Measurements from ENCODE around the gene GPR171. TPM values are rescaled to one million over a fixed set of nuclear protein-coding genes. Genes with fewer than 3 reads are reported as not detected.
A peak's percentile ranks its signal among the peaks of the same experiment; 100 is the strongest.
"Not testable (repeated sequence)": the region's sequence is repeated elsewhere in the genome, so short reads cannot be mapped to it uniquely, and the experiment has no call there.

The GPR171 gene
- total RNA-seq, 1 experiment from 2014 or later = not detected

DNA sequence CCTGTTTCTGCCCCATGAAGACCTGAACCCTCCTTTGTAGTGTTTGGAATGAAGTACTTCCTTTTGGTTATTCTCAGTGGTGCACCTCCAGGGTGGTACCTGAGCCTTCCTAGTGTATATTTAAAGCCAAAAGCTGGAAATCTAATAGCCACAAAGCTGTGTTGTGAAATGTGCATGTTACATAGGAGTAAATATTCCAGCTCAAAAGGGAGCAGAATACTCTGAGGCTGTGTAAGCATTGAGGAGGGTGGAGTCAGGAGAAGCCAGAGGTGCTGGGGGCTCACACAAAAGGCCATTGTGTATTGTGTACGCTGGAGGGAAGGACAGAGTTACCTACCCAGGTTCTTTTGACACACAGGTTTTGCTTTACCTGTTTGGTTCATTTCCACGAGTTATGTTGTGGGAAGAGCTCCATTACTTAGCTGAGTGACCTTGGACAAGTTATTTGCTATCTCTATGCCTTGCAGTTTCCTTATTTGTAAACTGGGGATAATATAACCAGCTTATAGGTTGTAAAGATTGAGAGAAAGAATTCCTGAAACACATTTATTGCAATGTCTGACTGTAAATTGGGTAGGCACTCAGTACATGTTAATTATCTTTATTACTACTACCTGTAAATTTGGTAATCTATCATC is 24.7 kb downstream of the GPR171 start:
- DNase-seq (ENCODE audit: low spot score) = peak; percentile 90

DNA sequence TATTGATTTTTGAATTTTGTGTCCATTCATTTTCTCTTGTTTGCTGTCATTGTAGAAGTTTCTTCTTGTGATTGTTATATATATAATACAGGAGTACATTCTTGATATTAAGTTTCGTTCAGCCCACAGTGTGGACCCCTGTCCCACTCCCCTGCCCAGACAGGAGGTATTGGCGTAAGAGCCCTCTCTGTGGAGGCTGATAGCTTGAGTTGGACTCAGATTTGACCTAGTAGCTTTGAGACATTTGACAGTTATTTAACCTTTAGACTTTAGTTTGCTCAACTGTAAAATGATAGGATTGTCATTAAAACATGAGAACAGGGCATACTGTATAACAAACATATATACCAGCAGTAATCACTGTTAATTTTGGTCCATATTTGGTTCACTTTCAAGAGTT is 27.1 kb downstream of the GPR171 start:
- DNase-seq (ENCODE audit: low spot score) = no peak

DNA sequence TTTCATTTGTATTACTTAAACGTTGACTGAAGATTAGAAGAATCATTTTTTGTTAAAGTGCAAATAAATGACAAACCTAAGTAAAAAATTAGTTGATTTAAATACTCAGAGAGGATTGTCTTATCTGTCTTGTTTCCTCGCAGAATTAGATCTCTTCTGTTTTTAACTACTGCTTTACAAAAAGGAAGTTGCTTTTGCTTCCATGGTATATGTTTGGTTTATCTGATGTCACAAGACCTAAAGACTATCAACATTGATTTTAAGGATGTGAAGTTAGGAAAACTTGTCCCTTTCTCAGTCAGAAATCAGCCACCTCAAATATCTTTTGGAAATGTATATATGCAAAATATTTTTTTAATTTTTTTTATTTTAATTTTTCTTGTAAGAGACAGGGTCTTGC is 28.7 kb downstream of the GPR171 start:
- DNase-seq (ENCODE audit: low spot score) = no peak

DNA sequence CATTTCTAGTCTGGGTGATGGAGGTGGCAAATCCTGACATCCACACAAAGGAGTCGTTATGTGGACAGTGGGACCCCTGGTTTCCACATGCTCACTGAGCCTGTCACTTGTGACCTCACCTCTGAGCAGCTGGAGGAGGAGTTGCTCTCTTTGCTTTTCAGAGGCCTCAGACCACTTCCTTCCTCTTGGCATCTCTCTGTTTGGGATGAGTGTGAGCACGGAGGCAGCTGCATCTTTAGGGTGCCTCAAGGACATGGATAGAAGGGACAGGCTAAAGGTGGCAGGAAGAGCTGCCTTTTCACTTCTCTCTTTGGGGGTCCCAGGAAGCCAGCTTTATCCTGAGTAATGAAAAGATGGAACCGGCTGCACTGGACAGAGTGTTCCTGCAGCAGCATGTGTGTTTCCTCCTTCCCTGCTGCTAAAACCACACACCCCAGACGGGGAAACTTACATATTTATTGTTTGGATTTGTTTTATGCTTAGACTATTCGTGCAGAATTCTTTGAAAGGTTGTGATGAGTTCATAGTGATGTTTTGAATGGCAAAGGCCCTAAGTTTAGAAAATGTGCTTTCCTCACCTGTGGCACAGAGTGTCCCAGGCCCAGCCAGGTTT is 31.8 kb downstream of the GPR171 start:
- DNase-seq (ENCODE audit: low spot score) = no peak

DNA sequence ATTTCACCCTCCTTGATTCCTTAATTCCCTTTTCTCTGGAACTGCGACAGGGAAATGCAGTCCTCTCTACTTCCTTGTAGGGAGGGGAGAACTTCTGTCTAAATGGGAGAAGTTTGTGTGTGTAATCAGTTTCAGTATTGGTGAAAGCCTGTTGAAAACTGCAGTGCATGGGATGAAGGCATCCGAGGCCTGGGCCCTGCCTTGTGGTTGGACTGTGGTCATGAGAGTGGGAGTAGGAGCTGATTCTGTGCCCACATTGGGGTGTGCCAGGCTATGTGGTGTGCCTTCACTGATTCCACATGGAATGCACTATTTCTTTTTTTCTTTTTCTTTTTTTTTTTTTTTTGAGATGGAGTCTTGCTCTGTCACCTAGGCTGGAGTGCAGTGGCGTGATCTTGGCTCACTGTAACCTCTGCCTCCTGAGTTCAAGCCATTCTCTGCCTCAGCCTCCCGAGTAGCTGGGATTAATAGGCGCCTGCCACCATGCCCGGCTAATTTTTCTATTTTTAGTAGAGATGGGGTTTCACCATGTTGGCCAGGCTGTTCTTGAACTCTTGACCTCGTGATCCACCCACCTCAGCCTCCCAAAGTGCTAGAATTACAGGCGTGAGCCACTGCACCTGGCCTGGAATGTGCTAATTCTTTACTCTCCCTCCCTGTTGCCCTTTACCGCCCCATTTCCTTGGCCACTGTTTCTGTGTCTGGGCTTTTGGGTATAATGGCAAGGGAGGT is 32.9 kb downstream of the GPR171 start:
- not testable (repeated sequence) for DNase-seq (ENCODE audit: low spot score)

DNA sequence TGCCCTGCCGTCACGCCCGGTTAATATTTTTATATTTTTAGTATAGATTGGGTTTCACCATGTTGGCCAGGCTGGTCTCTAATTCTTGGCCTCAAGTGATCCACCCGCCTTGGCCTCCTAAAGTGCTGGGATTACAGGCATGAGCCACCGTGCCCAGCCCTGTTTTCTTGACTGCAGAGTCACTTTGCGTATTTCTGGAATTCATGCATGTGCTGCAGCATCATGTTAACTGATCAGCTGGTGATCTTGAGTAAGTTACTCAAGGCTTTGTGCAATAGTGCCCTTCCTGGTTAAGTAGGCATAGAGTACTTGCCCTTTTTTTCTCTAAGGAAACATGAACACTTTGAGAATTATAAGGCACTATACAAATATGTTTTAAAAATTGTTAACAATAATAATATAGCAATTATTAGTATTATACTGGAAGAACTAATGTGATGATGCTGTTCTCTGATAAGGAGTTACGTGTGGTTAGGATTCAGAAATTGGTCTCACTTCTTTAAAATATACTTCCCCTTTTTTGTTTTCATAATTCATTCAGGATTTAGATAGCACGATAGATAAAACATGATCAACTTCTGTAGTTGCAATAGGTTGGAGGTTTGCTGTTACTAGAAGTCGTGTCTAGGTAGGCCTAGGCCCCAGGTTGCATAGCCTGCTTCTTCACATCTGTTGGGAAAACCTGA is 33.6 kb downstream of the GPR171 start:
- DNase-seq (ENCODE audit: low spot score) = no peak

DNA sequence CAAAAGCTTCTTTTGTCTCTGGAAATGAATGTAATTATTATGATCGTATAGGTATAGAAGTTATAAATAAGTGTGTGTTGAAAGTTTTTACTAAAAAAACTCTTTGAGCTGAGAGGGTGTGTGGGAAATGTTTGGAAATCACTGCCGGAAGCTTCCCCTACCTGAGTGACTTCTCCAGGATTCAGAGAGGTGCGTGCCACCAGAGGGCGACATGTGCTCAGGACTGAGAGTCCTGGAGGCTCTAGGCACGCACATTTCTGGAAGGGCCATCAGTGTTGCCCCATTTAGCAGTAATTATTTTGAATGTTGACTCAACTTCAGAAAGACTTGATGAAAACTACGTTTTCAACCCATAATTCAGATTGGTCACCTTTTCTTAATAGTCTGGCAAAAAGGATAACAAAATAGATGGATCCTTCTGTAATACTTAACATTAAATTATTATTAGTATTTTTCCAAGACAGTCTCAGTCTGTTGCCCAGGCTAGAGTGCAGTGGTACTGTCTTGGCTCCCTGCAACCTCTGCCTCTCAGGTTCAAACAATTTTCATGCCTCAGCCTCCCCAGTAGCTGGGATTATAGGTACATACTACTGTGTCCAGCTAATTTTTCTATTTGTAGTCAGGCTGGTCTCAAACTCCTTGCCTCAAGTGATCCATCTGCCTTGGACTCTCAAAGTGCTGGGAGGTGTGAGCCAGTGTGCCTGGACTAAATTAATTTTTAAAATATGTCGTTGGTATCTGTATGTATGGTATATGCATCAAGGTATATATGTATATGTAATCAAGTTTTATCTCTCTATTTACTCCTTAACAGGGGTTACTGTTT is 34.5 kb downstream of the GPR171 start:
- peak; percentile 87 for DNase-seq (ENCODE audit: low spot score)

DNA sequence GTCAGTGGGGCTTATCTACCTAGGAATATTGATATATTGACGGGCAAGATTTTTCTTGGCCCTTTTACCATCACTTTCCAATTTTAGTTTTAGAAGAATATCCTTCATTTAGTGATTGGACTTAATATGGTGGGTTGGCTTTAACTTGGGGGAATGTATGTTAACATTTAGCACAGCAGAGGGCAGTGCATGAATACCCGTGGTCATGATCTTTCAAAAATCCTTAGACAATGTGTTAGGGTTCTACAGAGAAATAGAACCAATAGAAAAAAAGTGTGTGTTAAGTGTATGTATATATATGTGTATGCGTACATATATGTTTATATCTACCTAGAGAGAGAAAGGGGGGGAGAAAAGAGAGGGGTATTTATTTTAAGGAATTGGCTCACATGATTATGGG is 36.9 kb downstream of the GPR171 start:
- peak; percentile 30 for DNase-seq (ENCODE audit: low spot score)

DNA sequence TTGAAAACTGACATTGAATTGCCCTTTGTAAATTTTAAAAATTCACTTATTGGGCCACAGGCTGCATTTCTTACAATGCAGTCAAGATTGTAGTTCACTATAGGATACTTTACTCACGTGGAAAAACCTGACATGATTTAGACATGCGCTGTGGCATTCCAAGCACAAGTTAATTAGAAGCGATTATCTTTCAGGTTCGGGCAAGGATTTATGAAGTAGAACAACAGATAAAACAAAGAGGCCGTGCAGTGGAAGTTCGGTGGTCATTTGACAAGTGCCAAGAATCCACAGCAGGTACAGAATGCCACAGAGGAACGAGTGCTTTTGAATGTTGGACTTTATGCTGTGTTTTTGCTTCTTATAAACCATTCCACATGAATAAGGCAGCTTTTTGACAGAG is 37.8 kb downstream of the GPR171 start:
- DNase-seq (ENCODE audit: low spot score) = no peak

DNA sequence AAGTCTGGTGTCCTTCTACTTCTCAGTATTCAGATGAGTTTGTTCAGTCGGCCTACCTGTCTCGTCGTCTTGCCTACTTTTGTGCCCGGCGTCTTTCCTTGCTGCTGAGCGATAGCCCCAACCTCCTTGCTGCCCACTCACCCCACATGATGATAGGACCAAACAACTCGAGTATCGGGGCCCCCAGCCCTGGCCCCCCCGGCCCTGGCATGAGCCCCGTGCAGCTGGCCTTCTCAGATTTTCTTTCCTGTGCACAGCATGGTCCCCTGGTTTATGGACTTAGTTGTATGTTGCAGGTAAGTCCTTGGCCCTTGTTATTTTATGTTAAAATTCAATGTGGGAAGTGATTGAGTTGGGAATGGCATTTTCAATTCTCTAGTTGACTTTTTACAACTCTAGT is 43.2 kb downstream of the GPR171 start:
- no peak for DNase-seq (ENCODE audit: low spot score)

DNA sequence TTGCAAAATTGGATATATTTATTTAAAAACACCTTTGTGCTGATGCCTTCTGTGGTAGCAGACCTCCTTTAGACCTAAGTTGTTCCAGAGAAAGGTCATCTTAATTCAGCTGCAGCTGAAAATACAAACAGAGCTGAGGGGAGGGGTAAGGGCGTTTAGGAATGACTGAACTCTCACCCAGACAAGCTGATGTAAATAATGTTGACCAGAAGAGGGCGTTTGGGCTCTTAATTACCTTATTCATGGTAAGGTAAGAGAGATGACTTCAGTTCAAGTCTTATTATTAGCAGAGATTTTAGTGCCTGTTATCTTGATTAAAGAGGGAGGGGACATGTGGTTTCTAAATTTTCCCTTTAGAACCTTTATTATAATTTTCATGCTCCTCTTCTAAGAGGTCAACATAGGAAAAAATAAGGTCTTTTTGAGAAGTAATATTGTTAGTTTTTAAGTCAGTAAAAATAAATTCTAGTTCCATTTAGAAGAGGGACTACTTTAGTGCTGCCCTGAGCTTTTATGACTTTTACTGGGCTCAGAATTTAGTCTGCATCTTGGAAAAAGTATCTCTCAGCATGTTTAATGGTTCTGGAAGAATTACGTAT is 46.3 kb downstream of the GPR171 start:
- peak; percentile 86 for DNase-seq (ENCODE audit: low spot score)

DNA sequence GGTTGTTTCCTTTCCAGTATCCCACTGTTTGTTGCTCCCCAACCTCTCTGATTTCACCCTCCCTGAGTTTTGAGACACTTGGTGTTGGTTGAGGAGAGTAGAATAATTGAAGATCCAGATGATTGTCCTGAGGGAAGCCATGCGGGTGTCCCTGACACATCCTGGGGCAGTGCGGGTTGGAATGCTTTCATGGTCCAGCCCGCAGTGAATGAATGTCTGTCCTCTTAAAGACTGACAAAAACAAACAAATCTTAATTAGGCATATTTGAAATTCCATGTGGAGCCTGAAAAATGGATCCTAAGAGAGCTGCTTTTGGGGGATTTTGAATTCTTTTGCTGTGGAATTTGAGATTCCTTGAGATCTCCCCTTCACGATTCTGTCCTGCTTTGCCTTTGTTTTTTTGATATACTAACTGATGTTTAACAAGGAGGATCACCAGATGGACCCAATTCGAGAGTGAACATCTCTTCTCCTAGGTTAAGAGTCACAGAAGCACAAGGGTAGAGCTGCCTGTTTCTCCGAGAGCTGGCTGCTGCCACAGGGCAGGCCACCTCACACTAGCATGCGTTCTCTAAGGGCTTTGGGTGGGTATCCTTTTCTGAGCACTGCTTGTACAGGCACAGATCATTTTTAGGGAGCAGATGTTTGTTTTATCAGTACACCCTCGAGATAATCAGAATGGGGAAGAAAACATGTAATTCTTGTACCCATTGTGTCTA is 47.4 kb downstream of the GPR171 start:
- DNase-seq (ENCODE audit: low spot score) = no peak

DNA sequence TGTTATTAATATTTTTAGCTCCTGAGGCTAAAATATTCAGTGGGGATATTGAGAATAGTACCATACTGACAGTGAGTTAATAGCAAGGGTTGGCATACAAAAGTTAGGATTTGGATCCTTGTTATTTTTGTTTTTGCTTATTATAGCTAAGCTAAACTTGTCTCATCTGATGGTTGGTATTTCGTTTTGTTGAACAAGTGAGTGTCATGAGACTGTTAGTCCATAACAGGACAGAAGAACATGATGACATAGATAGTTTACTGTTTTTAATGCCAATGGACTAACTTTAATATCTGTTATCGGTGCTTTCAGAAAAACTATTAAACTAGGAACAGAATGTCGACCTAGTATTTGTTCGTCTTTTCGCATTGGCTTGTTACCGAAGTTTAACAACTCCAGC is 48.5 kb downstream of the GPR171 start:
- DNase-seq (ENCODE audit: low spot score) = no peak

DNA sequence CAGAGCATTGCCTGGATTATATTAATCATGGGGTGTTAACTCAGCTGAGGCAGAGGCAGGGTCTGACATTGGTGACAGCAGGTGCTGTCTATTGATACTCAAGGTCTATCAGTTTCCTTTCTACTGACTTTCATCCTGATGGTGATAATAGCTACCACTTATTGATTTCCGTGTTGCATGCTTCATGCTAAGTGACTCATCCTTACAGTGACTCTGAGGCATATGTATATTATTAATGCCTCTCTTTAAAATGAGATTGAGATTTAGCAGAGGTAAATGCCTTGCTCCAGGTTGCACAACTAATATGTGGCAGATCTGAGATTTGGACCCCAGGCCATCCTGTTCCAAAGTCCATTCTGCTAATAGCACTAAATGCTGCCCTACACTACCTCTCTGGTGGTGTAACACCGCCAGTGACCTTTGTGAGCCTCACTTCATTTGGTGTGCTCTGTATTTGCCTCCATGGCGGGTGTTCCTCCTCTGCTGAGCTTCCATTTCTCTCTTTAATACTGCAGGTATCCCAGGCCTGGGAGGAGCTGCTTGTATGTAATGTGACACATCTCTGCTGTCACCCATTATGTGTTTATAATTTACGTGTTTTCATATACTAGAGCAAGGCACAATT is 50.4 kb downstream of the GPR171 start:
- DNase-seq (ENCODE audit: low spot score) = no peak

Small RNA genes within 50 kb of the gene (small RNA-seq; reads per million reads assigned to genes)
- 5.4 reads per million, percentile 84 among the genes with 10 or more reads in this experiment for gene RNA5SP145

Other genes starting within 250 kb of the GPR171 start
- not detected in 2 replicates for gene CLRN1, start 230.5 kb downstream of the GPR171 start, total RNA-seq (2014; rRNA removed; shearing (Covaris generic))
- gene MED12L, start 117.6 kb downstream of the GPR171 start, total RNA-seq (2014; rRNA removed; shearing (Covaris generic)) = 0.03 TPM in 1 of 2 replicates, not detected in the other
- not detected in 2 replicates for gene P2RY14, start 75.3 kb upstream of the GPR171 start, total RNA-seq (2014; rRNA removed; shearing (Covaris generic))
- 1.8 and 2.6 TPM in 2 replicates for gene GPR87, start 113.6 kb upstream of the GPR171 start, total RNA-seq (2014; rRNA removed; shearing (Covaris generic))
- not detected in 2 replicates for gene P2RY13, start 126.3 kb upstream of the GPR171 start, total RNA-seq (2014; rRNA removed; shearing (Covaris generic))
- not detected in 2 replicates for gene P2RY12, start 181.5 kb upstream of the GPR171 start, total RNA-seq (2014; rRNA removed; shearing (Covaris generic))

Data from HT-29 (cell line).